GM18519 (cell line): ENCODE measurements around the gene MPZL1.

ENCODE experiments used
- ATAC-seq: cut with Tn5 transposase; IDR thresholded peaks from one replicate; pipeline ENCODE4 v1.9.1; 2021; ENCODE audit warnings: mild to moderate bottlenecking, moderate library complexity; ENCODE audit not compliant: unreplicated experiment, low FRiP score

MPZL1 gene

GRCh38 chr1:167746988-167747655 is 25.3 kb downstream of the MPZL1 start:
- ATAC-seq: no peak

- ATAC-seq: no peak
These were observed 26.2 kb downstream of the MPZL1 start for GRCh38 chr1:167747988-167748387.

- no peak for ATAC-seq
These were observed 27.1 kb downstream of the MPZL1 start for GRCh38 chr1:167748906-167749305.

- no peak for ATAC-seq
These were observed 28.0 kb downstream of the MPZL1 start for GRCh38 chr1:167749741-167750140.

- ATAC-seq: no peak
These were observed 28.9 kb downstream of the MPZL1 start for GRCh38 chr1:167750641-167751040.

- ATAC-seq: no peak
These were observed 29.9 kb downstream of the MPZL1 start for GRCh38 chr1:167751676-167752075.

GRCh38 chr1:167752219-167752985 is 30.6 kb downstream of the MPZL1 start:
- no peak for ATAC-seq

GRCh38 chr1:167755654-167756053 is 33.9 kb downstream of the MPZL1 start:
- ATAC-seq: no peak

- ATAC-seq: no peak
These were observed 35.1 kb downstream of the MPZL1 start for GRCh38 chr1:167756730-167757405.

- ATAC-seq: no peak
These were observed 35.9 kb downstream of the MPZL1 start for GRCh38 chr1:167757433-167758309.

GRCh38 chr1:167761400-167761799 is 39.6 kb downstream of the MPZL1 start:
- ATAC-seq: no peak

- no peak for ATAC-seq
These were observed 40.4 kb downstream of the MPZL1 start for GRCh38 chr1:167762061-167762746.

GRCh38 chr1:167763525-167764220 is 41.9 kb downstream of the MPZL1 start:
- no peak for ATAC-seq

GRCh38 chr1:167764458-167765330 is 42.9 kb downstream of the MPZL1 start:
- no peak for ATAC-seq

- ATAC-seq: no peak
These were observed 43.7 kb downstream of the MPZL1 start for GRCh38 chr1:167765496-167765895.

- no peak for ATAC-seq
These were observed 44.8 kb downstream of the MPZL1 start for GRCh38 chr1:167766538-167766937.

- ATAC-seq: no peak
These were observed 46.0 kb downstream of the MPZL1 start for GRCh38 chr1:167767761-167768160.

- ATAC-seq: no peak
These were observed 48.3 kb downstream of the MPZL1 start for GRCh38 chr1:167770127-167770526.
